Measurements from ENCODE around the gene VTI1A.

Gene VTI1A

DNA sequence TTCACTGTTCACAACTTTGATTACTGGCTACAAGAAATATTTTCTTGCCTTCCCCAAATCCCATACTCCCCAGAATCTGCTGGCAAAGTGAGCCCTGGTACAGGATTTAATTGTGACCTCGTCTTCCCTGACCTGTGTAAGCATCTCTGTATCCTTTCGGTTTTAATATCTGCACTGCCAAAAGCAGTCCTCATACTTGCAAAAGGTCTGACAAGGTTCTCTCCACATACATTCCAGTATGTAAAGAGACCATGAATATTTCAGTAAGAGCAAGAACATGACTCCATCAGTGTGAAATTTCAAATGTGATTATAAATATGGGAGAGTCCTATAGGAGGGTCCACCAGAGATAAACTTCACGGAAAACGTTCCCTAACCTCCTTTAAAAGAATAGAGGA, 369.0 kb downstream of the VTI1A start:
- DNase-seq, result no peak

GRCh38 chr10:112816891-112817290, 369.9 kb downstream of the VTI1A start:
- no peak for DNase-seq

GRCh38 chr10:112817981-112818777, 371.2 kb downstream of the VTI1A start:
- DNase-seq, result no peak

DNA sequence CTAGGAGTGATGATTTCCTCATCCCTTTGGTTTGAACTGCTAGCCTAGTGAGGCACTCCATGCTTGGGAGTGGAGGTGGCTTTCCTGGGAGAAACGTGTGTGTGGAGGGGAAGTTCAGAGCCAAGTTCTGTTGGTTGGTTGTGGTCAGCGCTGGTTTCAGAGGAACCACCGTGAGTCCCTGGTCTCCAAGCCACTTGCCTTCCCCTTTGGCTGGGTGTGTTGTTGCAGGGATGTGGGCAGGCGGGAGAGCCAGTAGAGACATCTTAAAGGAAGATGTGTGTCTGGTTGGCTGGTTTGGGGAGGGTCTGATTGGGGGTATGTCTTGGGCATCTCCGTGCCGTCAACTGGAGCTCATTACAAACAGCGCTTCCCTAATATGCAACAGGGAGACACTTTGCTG, 372.2 kb downstream of the VTI1A start:
- no peak for DNase-seq

DNA sequence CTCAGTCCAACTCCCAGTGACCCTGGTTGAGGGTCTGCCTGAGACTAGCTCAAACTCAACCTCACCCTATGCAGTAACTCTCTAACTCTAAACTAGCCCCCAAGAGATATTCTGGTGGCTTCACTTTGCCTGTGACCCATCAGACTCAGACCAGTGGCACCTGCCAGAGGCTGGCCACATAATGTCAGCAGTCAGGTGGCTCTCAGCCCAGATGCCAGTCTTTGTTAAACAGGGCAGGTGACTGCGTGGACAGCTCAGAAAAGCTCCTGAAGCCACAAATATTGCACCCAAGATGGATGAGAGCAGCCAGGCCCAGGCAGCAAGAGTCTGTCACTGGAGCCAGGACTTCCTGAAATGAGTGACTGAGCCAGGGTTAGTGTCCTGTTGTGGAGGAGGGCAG, 373.3 kb downstream of the VTI1A start:
- DNase-seq, result no peak

- DNase-seq, result no peak
Observed at GRCh38 chr10:112821038-112821437, 374.0 kb downstream of the VTI1A start.

DNA sequence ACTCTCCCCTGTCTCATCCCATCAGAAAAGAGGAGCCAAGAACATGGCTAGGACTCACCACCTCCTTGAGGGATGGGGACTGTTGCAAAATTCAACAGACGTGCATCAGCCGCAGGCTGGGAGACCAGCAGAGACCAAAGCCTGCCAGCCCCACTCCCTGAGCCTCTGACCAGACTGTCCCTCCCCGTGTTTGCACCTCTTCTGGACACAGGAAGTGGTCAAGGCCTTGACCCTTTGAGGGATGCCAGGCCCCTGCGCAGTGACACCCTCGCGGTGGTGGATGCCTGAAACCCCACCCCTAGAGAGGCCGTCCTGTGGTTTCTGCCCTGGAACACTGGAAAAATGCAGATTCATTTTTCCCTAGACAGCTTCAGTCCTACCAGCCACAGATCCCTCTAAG, 374.6 kb downstream of the VTI1A start:
- no peak for DNase-seq

DNA sequence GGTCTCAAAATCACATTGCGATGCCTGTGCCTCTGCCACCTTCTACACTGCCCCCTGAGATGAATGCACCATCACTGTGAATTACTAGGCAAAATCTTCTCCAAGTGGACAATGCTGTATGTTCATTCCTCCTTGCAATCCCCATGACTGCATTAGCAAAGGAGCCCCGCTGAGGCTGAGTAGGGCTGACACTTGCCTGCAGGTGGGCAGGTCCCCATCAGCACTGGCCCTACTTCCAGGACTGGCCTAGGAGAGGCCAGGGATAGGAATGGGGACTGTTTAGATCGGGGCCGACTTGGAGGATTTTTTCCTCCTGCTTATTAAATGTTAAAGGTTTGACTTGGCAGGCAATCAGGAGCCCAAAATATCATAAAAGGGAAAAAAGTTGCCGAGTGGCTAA, 376.0 kb downstream of the VTI1A start:
- no peak for DNase-seq

- no peak for DNase-seq
Observed at GRCh38 chr10:112823604-112824003, 376.6 kb downstream of the VTI1A start.

DNA sequence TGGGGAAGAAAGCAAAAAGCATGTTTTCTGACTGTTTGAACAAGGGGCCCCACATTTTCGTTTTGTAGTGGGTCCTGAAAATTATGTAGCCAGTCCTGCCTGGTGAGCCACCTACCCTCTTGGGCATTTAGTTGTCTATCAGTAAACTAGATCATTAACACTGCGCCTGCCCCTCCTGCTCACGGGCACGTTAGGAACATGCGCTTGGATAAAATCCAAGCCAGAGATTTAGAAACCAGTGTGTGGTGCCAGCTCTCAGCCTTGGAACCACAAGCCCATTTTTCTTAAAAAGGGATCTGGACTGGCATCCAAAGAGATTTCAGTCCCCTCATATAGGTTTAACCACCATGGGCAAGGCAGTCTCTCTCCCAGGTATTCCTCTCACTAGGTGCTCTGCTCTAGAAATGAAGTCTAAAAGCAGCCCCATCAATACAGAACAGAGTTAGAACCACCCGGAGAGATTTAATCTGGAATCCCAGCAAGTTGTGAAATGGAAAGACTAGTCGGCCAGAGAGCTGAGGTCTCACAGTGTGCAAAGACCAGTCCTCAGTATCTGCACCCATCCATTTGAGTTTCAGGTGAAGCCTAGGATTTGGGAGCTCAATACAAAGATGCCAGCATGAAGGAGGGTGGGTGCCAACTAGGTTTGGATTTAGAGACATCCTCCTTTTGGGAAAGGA, 379.1 kb downstream of the VTI1A start:
- no peak for DNase-seq

DNA sequence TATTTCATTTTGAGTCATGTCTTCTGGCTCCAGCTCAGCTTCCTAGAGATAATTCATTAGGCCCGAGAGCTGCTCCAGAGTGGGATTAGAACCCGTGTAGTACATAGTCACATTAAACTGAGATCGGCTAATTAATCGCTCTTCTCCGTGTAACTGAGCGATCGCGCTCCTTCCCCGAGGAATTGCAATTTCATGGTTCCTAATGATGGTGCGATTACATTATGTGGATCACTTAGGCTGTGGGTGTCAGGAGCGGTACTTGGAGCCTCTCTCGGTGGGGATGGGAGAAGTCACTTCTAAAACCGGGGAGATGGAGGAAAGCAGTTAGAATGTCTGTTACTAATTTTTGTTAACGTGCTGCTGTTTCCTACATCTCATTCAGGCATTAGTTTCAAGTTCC, 380.1 kb downstream of the VTI1A start:
- DNase-seq, result no peak

GRCh38 chr10:112827951-112828350, 380.9 kb downstream of the VTI1A start:
- no peak for DNase-seq

DNA sequence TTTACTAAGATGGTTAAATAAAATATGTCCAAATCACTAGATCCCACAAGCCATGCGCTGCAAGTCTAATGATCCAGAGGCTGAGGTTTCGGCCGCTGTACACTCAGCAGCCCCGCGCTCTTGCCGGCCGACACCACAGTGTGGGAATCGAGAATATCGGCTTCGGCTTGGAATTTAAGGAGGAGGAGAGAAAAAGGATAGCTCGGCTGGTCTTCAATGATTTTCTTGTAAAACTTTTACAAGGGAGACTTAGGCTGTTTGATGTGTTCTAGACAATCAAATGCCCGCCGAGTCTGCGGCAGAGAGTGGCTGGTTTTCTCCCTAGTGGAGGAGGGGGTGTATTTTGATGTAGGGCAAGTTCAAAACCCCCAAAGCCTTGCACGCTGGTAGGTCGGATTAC, 384.8 kb downstream of the VTI1A start:
- DNase-seq, result no peak

DNA sequence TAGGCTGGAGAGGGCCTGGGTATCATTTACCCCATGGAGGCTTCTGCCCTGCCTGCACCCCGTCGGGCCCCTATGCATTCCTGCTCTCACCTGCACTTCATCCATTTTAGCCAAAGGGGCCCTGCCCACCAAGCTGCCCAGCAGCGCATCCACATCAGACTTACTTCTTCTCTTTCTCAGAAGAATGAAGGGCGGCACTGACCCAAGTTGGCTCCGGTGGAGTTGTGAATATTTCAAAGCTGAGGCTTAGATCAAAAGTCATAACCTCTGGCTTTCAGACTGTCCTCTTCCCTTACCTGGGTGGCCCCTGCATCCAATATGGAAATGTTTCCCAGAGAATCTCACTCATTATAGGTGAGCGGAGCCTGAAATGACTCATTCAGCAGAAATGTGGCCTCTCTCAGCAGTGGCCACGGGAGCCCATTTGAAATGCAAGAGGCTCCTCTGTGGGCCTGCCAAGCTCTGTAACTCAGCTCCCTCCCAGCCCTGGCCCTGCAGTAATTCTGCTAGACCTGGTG, 385.4 kb downstream of the VTI1A start:
- DNase-seq, result no peak

- DNase-seq, result no peak
Observed at GRCh38 chr10:112832959-112833358, 385.9 kb downstream of the VTI1A start.

GRCh38 chr10:112834751-112835181, 387.8 kb downstream of the VTI1A start:
- DNase-seq, result no peak

GRCh38 chr10:112835217-112835715, 388.3 kb downstream of the VTI1A start:
- DNase-seq, result no peak

DNA sequence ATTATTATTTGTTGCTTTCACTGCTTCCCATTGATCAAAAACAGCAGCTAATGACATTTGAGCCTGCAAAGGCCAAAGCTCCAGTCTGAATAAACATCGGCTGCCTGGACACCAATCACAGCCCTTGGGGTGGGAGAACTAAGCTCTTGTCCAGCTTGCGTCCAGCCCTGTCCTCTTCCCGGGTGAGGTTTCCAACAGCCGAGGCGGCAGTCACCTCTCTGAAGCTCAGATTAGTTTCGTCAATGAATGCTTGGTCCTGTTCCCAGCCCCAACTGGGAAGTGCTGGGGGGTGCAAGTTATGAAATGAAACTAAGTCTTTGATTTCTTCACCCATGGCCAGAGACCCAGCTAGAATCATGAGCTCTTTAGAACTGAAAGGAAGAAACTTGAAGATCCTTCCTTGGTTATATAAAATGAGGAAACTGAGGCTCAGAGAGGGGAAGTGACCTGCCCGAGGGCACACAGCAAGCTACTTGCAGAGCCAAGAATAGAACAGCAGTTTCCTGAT, 389.0 kb downstream of the VTI1A start:
- no peak for DNase-seq

- no peak for DNase-seq
Observed at GRCh38 chr10:112838784-112839481, 391.9 kb downstream of the VTI1A start.

- DNase-seq, result no peak
Observed at GRCh38 chr10:112839928-112840654, 393.1 kb downstream of the VTI1A start.

DNA sequence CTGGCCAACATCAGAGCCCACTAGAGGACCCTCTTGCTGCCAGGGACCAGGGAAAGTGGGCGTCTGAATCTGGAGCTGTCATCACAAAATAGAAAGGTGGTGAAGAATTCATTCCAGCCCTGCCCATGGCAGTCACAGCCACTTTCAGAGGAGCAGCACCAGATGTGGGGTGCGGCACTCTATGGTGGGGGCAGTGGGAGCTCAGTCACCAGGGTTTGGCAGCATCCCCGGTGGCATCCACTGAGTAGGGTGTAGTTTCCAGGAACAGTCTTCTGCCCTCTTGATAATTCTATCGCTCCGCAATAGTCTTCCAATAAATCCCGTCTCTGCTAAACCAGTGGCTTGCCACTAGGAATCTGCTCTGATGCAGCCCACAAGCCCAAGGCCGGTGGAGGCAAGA, 394.5 kb downstream of the VTI1A start:
- no peak for DNase-seq

GRCh38 chr10:112842832-112843360, 395.9 kb downstream of the VTI1A start:
- DNase-seq, result no peak

Data from NK-92 treated with Interleukin-12 subunit alpha and Interleukin-12 subunit beta, amount 100 ng/mL, for 24 hours (cell line).